Measurements from ENCODE around the gene ANKRD40CL. TPM values are rescaled to one million over a fixed set of nuclear protein-coding genes. Genes with fewer than 3 reads are reported as not detected.

The ANKRD40CL gene
- total RNA-seq, 1 donor from 2014 or later: 0.42 TPM

DNA sequence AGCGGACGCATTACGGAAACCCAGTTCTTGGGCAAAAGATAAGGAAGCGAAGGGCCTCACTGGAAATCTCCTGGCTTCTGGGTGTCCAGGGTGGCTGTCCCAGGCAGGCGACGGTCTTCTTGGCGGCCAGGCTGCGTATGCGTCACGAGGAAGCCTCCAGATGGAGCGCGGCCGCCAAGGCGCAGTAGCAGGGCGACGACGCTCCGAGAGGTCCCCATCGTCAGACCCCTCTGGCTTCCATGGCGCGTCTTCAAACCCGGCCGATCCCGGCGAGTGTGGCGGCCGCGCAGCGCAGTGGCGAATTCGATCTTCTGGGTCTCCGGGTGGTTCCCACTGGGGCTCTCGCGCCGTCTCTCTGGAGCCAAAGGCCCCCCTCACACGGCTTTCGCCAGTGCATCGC, 13.8 kb upstream of the ANKRD40CL start:
- intact Hi-C loops (cut with micrococcal nuclease): loop anchor here (1.0 kb wide), 1 partner anchor 234 kb away; the partner anchor contains the start of gene SPATA20

DNA sequence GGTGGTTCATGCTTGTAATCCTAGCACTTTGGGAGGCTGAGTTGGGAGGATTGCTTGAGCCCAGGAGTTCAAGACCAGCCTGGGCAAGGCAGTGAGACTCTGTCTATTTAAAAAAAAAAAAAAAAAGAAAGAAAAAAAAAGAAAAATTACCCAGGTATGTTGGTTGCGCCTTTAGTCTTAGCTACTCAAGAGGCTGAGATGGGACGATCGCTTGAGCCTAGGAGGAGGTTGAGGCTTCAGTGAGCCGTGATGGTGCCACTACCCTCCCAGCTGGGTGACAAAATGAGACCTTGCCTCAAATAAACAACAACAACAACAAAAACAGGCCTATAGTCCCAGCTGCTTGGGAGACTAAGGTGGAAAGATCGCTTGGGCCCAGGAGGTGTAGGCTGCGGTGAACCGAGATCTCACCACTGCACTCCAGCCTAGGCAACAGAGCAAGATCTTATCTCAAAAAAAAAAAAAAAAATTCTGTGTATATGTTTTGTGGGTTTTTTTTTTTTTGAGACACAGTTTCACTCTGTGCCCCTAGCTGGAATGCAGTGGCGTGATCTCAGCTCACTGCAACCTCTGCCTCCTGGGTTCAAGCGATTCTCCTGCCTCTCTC, 12.5 kb upstream of the ANKRD40CL start:
- DNase-seq: no peak
- Mint-ChIP-seq H3K9me3 (no peaks in the 10 kb centered on the region), H3K27ac (no peak overlapping the region), H3K36me3 (ENCODE audit: low read depth) (no peaks in the 10 kb centered on the region), H3K4me1 (peaks cover 6% of the 10 kb centered on the region), H3K27me3 (peaks cover 9% of the 10 kb centered on the region), H3K4me3 (no peak overlapping the region)
- ChIA-PET POLR2A (no interaction called here), CTCF (interaction anchor here (1.2 kb wide), 1 partner anchor 73 kb away, joined by 3 read pairs; no protein-coding TSS in a partner anchor)
- ATAC-seq (ENCODE audit: low read depth): no peak
- TF ChIP-seq, protein P1, sequence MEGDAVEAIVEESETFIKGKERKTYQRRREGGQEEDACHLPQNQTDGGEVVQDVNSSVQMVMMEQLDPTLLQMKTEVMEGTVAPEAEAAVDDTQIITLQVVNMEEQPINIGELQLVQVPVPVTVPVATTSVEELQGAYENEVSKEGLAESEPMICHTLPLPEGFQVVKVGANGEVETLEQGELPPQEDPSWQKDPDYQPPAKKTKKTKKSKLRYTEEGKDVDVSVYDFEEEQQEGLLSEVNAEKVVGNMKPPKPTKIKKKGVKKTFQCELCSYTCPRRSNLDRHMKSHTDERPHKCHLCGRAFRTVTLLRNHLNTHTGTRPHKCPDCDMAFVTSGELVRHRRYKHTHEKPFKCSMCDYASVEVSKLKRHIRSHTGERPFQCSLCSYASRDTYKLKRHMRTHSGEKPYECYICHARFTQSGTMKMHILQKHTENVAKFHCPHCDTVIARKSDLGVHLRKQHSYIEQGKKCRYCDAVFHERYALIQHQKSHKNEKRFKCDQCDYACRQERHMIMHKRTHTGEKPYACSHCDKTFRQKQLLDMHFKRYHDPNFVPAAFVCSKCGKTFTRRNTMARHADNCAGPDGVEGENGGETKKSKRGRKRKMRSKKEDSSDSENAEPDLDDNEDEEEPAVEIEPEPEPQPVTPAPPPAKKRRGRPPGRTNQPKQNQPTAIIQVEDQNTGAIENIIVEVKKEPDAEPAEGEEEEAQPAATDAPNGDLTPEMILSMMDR (IDR thresholded peaks at IDR 0.05): no peak
- intact Hi-C loops (cut with micrococcal nuclease): no loop called here

More for the DNA sequence above, 13.8 kb upstream of the ANKRD40CL start:
- Mint-ChIP-seq H3K9me3 (no peaks in the 10 kb centered on the region), H3K36me3 (ENCODE audit: low read depth) (no peaks in the 10 kb centered on the region), H3K4me1 (peaks cover 6% of the 10 kb centered on the region), H3K27me3 (peaks cover 9% of the 10 kb centered on the region), H3K27ac (no peak overlapping the region), H3K4me3 (peak overlapping the region; percentile 66)
- no peak for DNase-seq
- CTCF ChIA-PET: no interaction called here
- ATAC-seq (ENCODE audit: low read depth): no peak
- POLR2A ChIA-PET: no interaction called here
- TF ChIP-seq, protein P1 (IDR thresholded peaks at IDR 0.05): no peak

DNA sequence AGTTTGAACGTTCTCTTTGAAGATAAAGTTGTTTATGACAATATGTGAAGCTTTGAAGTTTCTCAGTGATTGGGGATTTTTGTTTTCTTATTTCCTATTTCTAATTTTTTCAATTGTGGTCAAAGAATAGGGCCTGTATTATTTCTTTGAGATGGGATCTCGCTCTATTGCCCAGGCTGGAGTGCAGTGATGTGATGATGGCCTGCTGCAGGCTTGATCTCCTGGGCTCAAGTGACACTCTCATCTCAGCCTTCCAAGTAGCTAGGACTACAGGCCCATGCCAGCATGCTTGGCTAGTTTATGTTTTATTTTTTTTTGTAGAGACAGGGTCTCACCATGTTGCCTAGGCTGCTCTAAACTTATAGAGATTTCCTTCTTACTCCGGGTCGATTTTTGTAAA, 11.7 kb upstream of the ANKRD40CL start:
- no peaks in the 10 kb centered on the region for H3K9me3 Mint-ChIP-seq
- intact Hi-C loops (cut with micrococcal nuclease): no loop called here
- no peak for ATAC-seq (ENCODE audit: low read depth)
- peaks cover 9% of the 10 kb centered on the region for H3K27me3 Mint-ChIP-seq
- no peak overlapping the region for H3K4me3 Mint-ChIP-seq
- no peaks in the 10 kb centered on the region for H3K36me3 Mint-ChIP-seq (ENCODE audit: low read depth)
- DNase-seq: no peak
- peaks cover 6% of the 10 kb centered on the region for H3K4me1 Mint-ChIP-seq
- ChIA-PET POLR2A (no interaction called here), CTCF (no interaction called here)
- H3K27ac Mint-ChIP-seq: no peak overlapping the region
- TF ChIP-seq, protein P1 (IDR thresholded peaks at IDR 0.05): no peak

DNA sequence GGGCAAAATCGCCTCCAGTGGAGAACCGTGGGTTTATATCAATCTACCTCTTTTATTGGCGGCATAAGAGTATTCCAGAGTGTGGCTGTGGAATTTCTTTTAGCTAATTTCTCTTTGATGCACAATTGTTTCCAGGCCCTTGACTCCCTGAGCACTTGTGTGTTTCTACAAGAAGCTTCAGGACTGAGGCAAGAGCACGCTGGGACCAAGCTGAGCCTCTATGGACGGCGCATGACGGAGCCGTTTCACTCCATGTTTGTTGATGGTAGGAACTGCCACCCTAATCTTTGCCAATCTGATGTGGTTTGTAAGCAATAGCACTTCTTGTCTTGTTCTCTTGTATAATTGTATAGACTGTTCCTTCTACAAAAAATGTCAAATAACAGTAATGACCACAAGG, 11.2 kb upstream of the ANKRD40CL start:
- CTCF ChIA-PET: no interaction called here
- Mint-ChIP-seq H3K4me1 (peaks cover 6% of the 10 kb centered on the region), H3K36me3 (ENCODE audit: low read depth) (no peaks in the 10 kb centered on the region), H3K27ac (no peak overlapping the region), H3K9me3 (no peaks in the 10 kb centered on the region), H3K27me3 (peaks cover 9% of the 10 kb centered on the region), H3K4me3 (no peak overlapping the region)
- intact Hi-C loops (cut with micrococcal nuclease): no loop called here
- POLR2A ChIA-PET: interaction anchor here (0.6 kb wide), 1 partner anchor 366 kb away, joined by 3 read pairs; no protein-coding TSS in a partner anchor
- DNase-seq (no peak), ATAC-seq (ENCODE audit: low read depth) (no peak)
- TF ChIP-seq, protein P1 (IDR thresholded peaks at IDR 0.05): no peak

DNA sequence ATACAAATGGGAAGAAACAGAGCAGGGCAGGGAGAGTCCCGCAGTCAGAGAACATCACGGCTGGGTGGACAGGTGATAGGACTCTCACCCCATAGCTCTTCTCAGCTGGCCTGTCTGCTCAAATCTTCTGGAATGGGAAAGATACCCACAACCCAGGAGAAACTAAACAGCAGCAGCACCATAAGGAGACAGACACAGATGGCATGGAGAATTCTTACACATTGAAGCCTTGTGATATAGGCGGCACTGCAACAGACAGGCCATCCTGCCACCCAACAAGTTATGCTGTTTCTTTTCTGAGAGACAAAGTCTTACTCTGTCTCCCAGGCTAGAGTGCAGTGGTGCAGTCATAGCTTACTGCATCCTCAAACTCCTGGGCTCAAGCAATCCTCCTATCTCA, 8.6 kb upstream of the ANKRD40CL start:
- no peaks in the 10 kb centered on the region for H3K36me3 Mint-ChIP-seq (ENCODE audit: low read depth)
- TF ChIP-seq, protein P1 (IDR thresholded peaks at IDR 0.05): no peak
- intact Hi-C loops (cut with micrococcal nuclease): no loop called here
- no peak overlapping the region for H3K27ac Mint-ChIP-seq
- POLR2A ChIA-PET: interaction anchor here (0.6 to 0.7 kb wide), 2 partner anchors 52 to 273 kb away, joined by 4 to 8 read pairs; no protein-coding TSS in a partner anchor
- H3K4me3 Mint-ChIP-seq: no peak overlapping the region
- no peaks in the 10 kb centered on the region for H3K9me3 Mint-ChIP-seq
- ATAC-seq (ENCODE audit: low read depth) (no peak), DNase-seq (no peak)
- CTCF ChIA-PET: no interaction called here
- H3K27me3 Mint-ChIP-seq: no peaks in the 10 kb centered on the region
- H3K4me1 Mint-ChIP-seq: peaks cover 6% of the 10 kb centered on the region

Measured in activated B cell treated with CpG ODN at 0.5 μM for 24 hours (primary cell).